K562 (cell line): ENCODE results near the gene CTRB1. TPM values are rescaled to one million over a fixed set of nuclear protein-coding genes. Genes with fewer than 3 reads are reported as not detected.
A peak's percentile ranks its signal among the peaks of the same experiment; 100 is the strongest.

Experiments used
- ARID1B ChIP-seq: fragments of 450-650 bp; IDR thresholded peaks from 2 replicates; pipeline ENCODE4 v1.6.1; 2016; ENCODE audit warnings: antibody characterized with exemption, mild to moderate bottlenecking, inconsistent platforms
- CBX8 ChIP-seq: fragments of 200-600 bp; sonication (generic); IDR thresholded peaks from 2 replicates; pipeline ENCODE4 v1.6.1; 2012; ENCODE audit warnings: borderline replicate concordance, mixed run types, low read depth, mild to moderate bottlenecking, moderate library complexity, mixed read lengths, low read length, control low read depth, inconsistent platforms; ENCODE audit not compliant: poor library complexity, severe bottlenecking; ENCODE audit errors: extremely low read depth
- MYC ChIP-seq, 2 experiments: fragments of 250-450 bp in 1 of 2; sonication (Bioruptor Pico) in 1 of 2; IDR thresholded peaks; 2 replicates each; pipeline versions ENCODE4 v1.5.1 to v1.6.1; 2012 to 2021; ENCODE audit warnings: low read depth in 2 of 2, borderline replicate concordance in 1 of 2, improper control_type of control experiment in 1 of 2, low read length in 1 of 2, mild to moderate bottlenecking in 1 of 2, moderate library complexity in 1 of 2
- NCOA6 ChIP-seq: fragments of 450-650 bp; IDR thresholded peaks from 2 replicates; pipeline ENCODE4 v1.6.1; 2017; ENCODE audit warnings: mild to moderate bottlenecking
- NFIC ChIP-seq: fragments of 450-650 bp; IDR thresholded peaks from 2 replicates; pipeline ENCODE4 v1.6.1; 2017; ENCODE audit warnings: mild to moderate bottlenecking, inconsistent platforms
- PTTG1 ChIP-seq: fragments of 450-650 bp; IDR thresholded peaks from 2 replicates; pipeline ENCODE4 v1.6.1; 2016; ENCODE audit warnings: low read depth, mild to moderate bottlenecking, missing genetic modification characterization, missing compliant biosample characterization
- SP2 ChIP-seq: IDR thresholded peaks from 2 replicates; pipeline ENCODE4 v1.6.1; 2011; ENCODE audit warnings: mild to moderate bottlenecking, low read depth, low read length, moderate library complexity; ENCODE audit not compliant: poor library complexity, severe bottlenecking; ENCODE audit errors: extremely low read depth
- SPI1 ChIP-seq: IDR thresholded peaks from 2 replicates; pipeline ENCODE4 v1.6.1; 2011; ENCODE audit warnings: low read depth, low read length, control low read depth, borderline replicate concordance
- STAG1 ChIP-seq: sonication (generic); formaldehyde crosslinking; IDR thresholded peaks from 2 replicates; pipeline ENCODE4 v1.5.0; 2020; ENCODE audit warnings: missing genetic modification reagents, borderline replicate concordance
- TBL1XR1 ChIP-seq, 2 experiments: IDR thresholded peaks; 2 replicates each; pipeline ENCODE4 v1.6.1; 2012; ENCODE audit warnings: improper control_type of control experiment in 2 of 2, low read length in 2 of 2, mild to moderate bottlenecking in 1 of 2
- TEAD4 ChIP-seq, 2 experiments: sonication (generic) in 1 of 2; formaldehyde crosslinking in 1 of 2; IDR thresholded peaks; 2 replicates each; pipeline versions ENCODE4 v1.6.1 to v1.8.0; 2012 to 2022; ENCODE audit warnings: borderline replicate concordance in 1 of 2, inconsistent platforms in 1 of 2, low read length in 1 of 2, mild to moderate bottlenecking in 1 of 2, missing genetic modification reagents in 1 of 2
- ZBTB26 ChIP-seq: fragments of 450-650 bp; formaldehyde crosslinking; IDR thresholded peaks from 2 replicates; pipeline ENCODE4 v1.4.0; 2022; ENCODE audit warnings: missing genetic modification characterization
- ZBTB7A ChIP-seq: IDR thresholded peaks from 2 replicates; pipeline ENCODE4 v1.6.1; 2011; ENCODE audit warnings: low read depth, mild to moderate bottlenecking, low read length, moderate library complexity, borderline replicate concordance; ENCODE audit not compliant: control insufficient read depth
- ZNF121 ChIP-seq: sonication (generic); formaldehyde crosslinking; conservative IDR thresholded peaks from 2 replicates; pipeline ENCODE4 v1.8.0; 2022; ENCODE audit warnings: missing genetic modification reagents
- ZNF785 ChIP-seq: fragments of 250-450 bp; sonication (Bioruptor Pico); IDR thresholded peaks from 2 replicates; pipeline ENCODE4 v1.4.0; 2020; ENCODE audit warnings: mild to moderate bottlenecking
- polyA plus RNA-seq, 8 experiments: library from polyadenylated mRNA; depleted of rRNA in 4 of 8; stranded (reverse) in 5 of 8; unstranded in 3 of 8; fragments of >200 nt; fragmentation: Nextera tagmentation in 2 of 8; fragmentation: Illumina TruSeq in 1 of 8; extraction: Ambion mirVana in 2 of 8; extraction: Trizol in 1 of 8; gene quantifications; 2 replicates each; pipeline versions ENCODE4 v1.2.1 to v1.2.3, GENCODE V29; 2011 to 2014; ENCODE audit warnings: inconsistent platforms in 1 of 8, missing spikeins in 1 of 8
- total RNA-seq, 7 experiments: library from RNA; depleted of rRNA in 6 of 7; stranded (reverse); fragments of >200 nt in 6 of 7; fragmentation: Illumina TruSeq in 2 of 7; extraction: Trizol in 2 of 7; gene quantifications; 2 replicates each; pipeline versions ENCODE4 v1.2.1 to v1.2.3, GENCODE V29; 2011 to 2021; ENCODE audit warnings: low replicate concordance in 1 of 7
- TF ChIP-seq, protein P1 (sequence below): sonication (generic); formaldehyde crosslinking; IDR thresholded peaks from 2 replicates; pipeline ENCODE4 v1.8.1; 2023; ENCODE audit warnings: mild to moderate bottlenecking, missing genetic modification reagents
- TF ChIP-seq, protein P2 (sequence below): sonication (generic); IDR thresholded peaks from 2 replicates; pipeline ENCODE4 v1.6.1; 2016
- TF ChIP-seq, protein P3 (sequence below): fragments of 250-450 bp; sonication (Bioruptor Pico); IDR thresholded peaks from 2 replicates; pipeline ENCODE4 v1.5.0; 2022; ENCODE audit warnings: mild to moderate bottlenecking
- TF ChIP-seq, protein P4 (sequence below): fragments of 450-650 bp; conservative IDR thresholded peaks from 2 replicates; pipeline ENCODE4 v1.6.1; 2016; ENCODE audit warnings: missing genetic modification characterization, low read depth, mild to moderate bottlenecking, control low read depth, missing compliant biosample characterization

Gene CTRB1
- total and polyA plus RNA-seq, 9 of the 15 experiments (the other 6 are each of a cell fraction or from before 2014, with no cell fraction given) = 2.3 TPM; not detected in 8

DNA sequence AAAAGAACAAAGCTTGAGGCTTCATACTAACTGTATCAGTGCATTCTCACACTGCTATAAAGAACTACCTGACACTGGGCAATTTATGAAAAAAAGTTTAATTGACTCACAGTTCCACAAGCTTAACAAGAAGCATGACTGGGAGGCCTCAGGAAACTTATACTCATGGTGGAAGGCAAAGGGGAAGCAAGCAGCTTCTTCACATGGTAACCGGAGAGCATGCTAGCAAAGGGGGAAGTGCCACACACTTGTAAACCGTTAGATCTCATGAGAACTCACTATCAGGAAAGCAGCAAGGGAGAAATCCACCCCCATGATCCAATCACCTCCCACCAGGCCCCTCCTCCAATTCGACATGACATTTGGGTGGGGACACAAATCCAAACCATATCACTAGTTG is 37.2 kb upstream of the CTRB1 start (continued):
- TF ChIP-seq, protein P1, sequence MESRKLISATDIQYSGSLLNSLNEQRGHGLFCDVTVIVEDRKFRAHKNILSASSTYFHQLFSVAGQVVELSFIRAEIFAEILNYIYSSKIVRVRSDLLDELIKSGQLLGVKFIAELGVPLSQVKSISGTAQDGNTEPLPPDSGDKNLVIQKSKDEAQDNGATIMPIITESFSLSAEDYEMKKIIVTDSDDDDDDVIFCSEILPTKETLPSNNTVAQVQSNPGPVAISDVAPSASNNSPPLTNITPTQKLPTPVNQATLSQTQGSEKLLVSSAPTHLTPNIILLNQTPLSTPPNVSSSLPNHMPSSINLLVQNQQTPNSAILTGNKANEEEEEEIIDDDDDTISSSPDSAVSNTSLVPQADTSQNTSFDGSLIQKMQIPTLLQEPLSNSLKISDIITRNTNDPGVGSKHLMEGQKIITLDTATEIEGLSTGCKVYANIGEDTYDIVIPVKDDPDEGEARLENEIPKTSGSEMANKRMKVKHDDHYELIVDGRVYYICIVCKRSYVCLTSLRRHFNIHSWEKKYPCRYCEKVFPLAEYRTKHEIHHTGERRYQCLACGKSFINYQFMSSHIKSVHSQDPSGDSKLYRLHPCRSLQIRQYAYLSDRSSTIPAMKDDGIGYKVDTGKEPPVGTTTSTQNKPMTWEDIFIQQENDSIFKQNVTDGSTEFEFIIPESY (CRISPR knock-in tag) = no peak
- TF ChIP-seq SPI1 (peak; percentile 85), NCOA6 (no peak), MYC (IDR thresholded peaks at IDR 0.05; ENCODE audit: low read depth, low read length) (peak; percentile 32; the same call in 1 of the 2 replicates), MYC (CRISPR knock-in tag; IDR thresholded peaks at IDR 0.05; ENCODE audit: borderline replicate concordance, low read depth) (no peak), NFIC (no peak), ZNF121 (no peak), ZBTB26 (CRISPR knock-in tag) (no peak), STAG1 (CRISPR knock-in tag) (no peak), SP2 (no peak), ZNF785 (no peak), TEAD4 (IDR thresholded peaks at IDR 0.05; ENCODE audit: low read length) (no peak), TEAD4 (CRISPR knock-in tag; IDR thresholded peaks at IDR 0.05; ENCODE audit: borderline replicate concordance) (no peak), TBL1XR1 (IDR thresholded peaks at IDR 0.05; ENCODE audit: low read length in 2 of 2) (no peak), ZBTB7A (no peak), CBX8 (no peak), ARID1B (0 out of 2 replicates have a peak, but pooled peaks have one; percentile 11), PTTG1 (tag) (no peak)
- TF ChIP-seq, protein P2, sequence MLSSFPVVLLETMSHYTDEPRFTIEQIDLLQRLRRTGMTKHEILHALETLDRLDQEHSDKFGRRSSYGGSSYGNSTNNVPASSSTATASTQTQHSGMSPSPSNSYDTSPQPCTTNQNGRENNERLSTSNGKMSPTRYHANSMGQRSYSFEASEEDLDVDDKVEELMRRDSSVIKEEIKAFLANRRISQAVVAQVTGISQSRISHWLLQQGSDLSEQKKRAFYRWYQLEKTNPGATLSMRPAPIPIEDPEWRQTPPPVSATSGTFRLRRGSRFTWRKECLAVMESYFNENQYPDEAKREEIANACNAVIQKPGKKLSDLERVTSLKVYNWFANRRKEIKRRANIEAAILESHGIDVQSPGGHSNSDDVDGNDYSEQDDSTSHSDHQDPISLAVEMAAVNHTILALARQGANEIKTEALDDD = no peak; the same call in 1 of the 2 replicates
- TF ChIP-seq, protein P3, sequence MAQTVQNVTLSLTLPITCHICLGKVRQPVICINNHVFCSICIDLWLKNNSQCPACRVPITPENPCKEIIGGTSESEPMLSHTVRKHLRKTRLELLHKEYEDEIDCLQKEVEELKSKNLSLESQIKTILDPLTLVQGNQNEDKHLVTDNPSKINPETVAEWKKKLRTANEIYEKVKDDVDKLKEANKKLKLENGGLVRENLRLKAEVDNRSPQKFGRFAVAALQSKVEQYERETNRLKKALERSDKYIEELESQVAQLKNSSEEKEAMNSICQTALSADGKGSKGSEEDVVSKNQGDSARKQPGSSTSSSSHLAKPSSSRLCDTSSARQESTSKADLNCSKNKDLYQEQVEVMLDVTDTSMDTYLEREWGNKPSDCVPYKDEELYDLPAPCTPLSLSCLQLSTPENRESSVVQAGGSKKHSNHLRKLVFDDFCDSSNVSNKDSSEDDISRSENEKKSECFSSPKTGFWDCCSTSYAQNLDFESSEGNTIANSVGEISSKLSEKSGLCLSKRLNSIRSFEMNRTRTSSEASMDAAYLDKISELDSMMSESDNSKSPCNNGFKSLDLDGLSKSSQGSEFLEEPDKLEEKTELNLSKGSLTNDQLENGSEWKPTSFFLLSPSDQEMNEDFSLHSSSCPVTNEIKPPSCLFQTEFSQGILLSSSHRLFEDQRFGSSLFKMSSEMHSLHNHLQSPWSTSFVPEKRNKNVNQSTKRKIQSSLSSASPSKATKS (CRISPR knock-in tag) = no peak
- TF ChIP-seq, protein P4, sequence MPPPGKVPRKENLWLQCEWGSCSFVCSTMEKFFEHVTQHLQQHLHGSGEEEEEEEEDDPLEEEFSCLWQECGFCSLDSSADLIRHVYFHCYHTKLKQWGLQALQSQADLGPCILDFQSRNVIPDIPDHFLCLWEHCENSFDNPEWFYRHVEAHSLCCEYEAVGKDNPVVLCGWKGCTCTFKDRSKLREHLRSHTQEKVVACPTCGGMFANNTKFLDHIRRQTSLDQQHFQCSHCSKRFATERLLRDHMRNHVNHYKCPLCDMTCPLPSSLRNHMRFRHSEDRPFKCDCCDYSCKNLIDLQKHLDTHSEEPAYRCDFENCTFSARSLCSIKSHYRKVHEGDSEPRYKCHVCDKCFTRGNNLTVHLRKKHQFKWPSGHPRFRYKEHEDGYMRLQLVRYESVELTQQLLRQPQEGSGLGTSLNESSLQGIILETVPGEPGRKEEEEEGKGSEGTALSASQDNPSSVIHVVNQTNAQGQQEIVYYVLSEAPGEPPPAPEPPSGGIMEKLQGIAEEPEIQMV (tag) = no peak
